ENCODE results near the gene FN1. TPM values are rescaled to one million over a fixed set of nuclear protein-coding genes. Genes with fewer than 3 reads are reported as not detected.
A peak's percentile ranks its signal among the peaks of the same experiment; 100 is the strongest.

FN1 gene
- total RNA-seq, 1 donor from 2014 or later = 909 TPM

GRCh38 chr2:215479121-215479520 is 43.3 kb upstream of the FN1 start:
- no peak for DNase-seq (ENCODE audit: low spot score in 2 of 2, unreplicated experiment in 2 of 2)
- TF ChIP-seq, protein P1, sequence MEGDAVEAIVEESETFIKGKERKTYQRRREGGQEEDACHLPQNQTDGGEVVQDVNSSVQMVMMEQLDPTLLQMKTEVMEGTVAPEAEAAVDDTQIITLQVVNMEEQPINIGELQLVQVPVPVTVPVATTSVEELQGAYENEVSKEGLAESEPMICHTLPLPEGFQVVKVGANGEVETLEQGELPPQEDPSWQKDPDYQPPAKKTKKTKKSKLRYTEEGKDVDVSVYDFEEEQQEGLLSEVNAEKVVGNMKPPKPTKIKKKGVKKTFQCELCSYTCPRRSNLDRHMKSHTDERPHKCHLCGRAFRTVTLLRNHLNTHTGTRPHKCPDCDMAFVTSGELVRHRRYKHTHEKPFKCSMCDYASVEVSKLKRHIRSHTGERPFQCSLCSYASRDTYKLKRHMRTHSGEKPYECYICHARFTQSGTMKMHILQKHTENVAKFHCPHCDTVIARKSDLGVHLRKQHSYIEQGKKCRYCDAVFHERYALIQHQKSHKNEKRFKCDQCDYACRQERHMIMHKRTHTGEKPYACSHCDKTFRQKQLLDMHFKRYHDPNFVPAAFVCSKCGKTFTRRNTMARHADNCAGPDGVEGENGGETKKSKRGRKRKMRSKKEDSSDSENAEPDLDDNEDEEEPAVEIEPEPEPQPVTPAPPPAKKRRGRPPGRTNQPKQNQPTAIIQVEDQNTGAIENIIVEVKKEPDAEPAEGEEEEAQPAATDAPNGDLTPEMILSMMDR (IDR thresholded peaks at IDR 0.05; ENCODE audit: unreplicated experiment) = no peak
- H3K4me1 Mint-ChIP-seq = peaks cover 12% of the 10 kb centered on the region
- no peak overlapping the region for H3K27ac Mint-ChIP-seq
- H3K27me3 Mint-ChIP-seq (ENCODE audit: low read depth) = no peaks in the 10 kb centered on the region
- H3K4me3 Mint-ChIP-seq = no peak overlapping the region
- H3K36me3 Mint-ChIP-seq = no peaks in the 10 kb centered on the region
- no peaks in the 10 kb centered on the region for H3K9me3 Mint-ChIP-seq

DNA sequence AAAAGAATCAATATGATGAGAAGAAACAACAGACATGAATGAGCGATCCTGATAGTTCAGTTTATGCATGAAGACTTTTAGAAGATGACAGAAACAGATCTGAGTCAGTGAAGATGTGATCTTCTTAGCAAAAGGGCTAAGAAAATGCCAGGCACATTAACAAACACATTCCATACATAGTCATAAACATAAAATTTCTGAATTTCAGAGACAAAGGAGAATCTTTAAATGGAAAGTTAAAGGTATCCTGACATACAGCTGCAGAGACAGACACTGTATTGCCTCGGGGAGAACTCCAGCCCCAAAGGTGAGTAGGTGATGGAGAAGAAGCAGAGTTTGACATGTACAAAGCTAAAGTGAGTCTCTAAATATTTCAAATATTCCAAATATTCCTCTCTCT is 40.6 kb upstream of the FN1 start:
- no peak overlapping the region for H3K4me3 Mint-ChIP-seq
- peaks cover 12% of the 10 kb centered on the region for H3K4me1 Mint-ChIP-seq
- no peak for DNase-seq (ENCODE audit: low spot score in 2 of 2, unreplicated experiment in 2 of 2)
- H3K27me3 Mint-ChIP-seq (ENCODE audit: low read depth) = no peaks in the 10 kb centered on the region
- peak overlapping the region; percentile 54 for H3K27ac Mint-ChIP-seq
- H3K9me3 Mint-ChIP-seq = peaks cover 7% of the 10 kb centered on the region
- TF ChIP-seq, protein P1 (IDR thresholded peaks at IDR 0.05; ENCODE audit: unreplicated experiment) = no peak
- no peaks in the 10 kb centered on the region for H3K36me3 Mint-ChIP-seq

GRCh38 chr2:215466097-215466909 is 30.4 kb upstream of the FN1 start:
- no peak overlapping the region for H3K27ac Mint-ChIP-seq
- peaks cover 20% of the 10 kb centered on the region for H3K4me1 Mint-ChIP-seq
- no peak for DNase-seq (ENCODE audit: low spot score in 2 of 2, unreplicated experiment in 2 of 2)
- no peaks in the 10 kb centered on the region for H3K36me3 Mint-ChIP-seq
- TF ChIP-seq, protein P1 (IDR thresholded peaks at IDR 0.05; ENCODE audit: unreplicated experiment) = no peak
- no peaks in the 10 kb centered on the region for H3K27me3 Mint-ChIP-seq (ENCODE audit: low read depth)
- peaks cover 6% of the 10 kb centered on the region for H3K9me3 Mint-ChIP-seq
- no peak overlapping the region for H3K4me3 Mint-ChIP-seq

- no peak for DNase-seq (ENCODE audit: low spot score in 2 of 2, unreplicated experiment in 2 of 2)
- H3K4me1 Mint-ChIP-seq = peaks cover 31% of the 10 kb centered on the region
- H3K9me3 Mint-ChIP-seq = peaks cover 6% of the 10 kb centered on the region
- H3K27ac Mint-ChIP-seq = no peak overlapping the region
- TF ChIP-seq, protein P1 (IDR thresholded peaks at IDR 0.05; ENCODE audit: unreplicated experiment) = no peak
- no peak overlapping the region for H3K4me3 Mint-ChIP-seq
- H3K27me3 Mint-ChIP-seq (ENCODE audit: low read depth) = no peaks in the 10 kb centered on the region
- H3K36me3 Mint-ChIP-seq = no peaks in the 10 kb centered on the region
These were observed 29.4 kb upstream of the FN1 start for GRCh38 chr2:215465256-215465655.

DNA sequence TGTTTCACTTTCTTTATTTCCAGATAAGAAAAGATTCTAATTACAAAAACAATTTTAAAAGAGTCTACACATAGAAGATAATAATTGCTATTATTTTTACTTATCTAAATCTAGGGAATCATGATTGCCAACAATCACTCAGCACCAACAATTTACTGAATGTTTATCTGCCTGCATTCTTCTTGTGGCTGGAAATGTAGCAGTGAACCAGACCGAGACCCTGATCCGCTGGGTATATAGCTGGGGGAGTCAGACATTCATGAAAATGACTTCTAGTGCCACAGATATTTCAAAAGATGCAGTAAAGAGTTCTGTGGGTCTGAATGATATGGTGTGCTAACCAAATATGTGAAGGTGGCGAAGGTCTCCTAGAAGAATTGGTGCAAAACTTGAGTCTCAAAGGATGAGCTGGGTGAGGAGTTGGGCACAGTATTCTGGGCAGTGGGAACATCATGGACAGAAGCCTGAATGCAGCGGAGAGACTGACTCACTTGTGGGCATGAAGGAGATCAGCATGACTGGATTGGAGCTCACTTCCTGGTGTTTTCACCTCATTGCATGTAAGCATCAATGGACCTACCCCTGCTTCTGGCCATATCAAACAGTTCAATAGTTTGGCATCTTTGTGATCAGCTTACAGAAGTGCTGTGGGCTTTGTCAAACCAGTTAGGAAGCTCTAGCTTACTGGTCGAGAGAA is 26.1 kb upstream of the FN1 start:
- no peak for DNase-seq (ENCODE audit: low spot score in 2 of 2, unreplicated experiment in 2 of 2)
- Mint-ChIP-seq H3K27me3 (ENCODE audit: low read depth) (no peaks in the 10 kb centered on the region), H3K27ac (peak overlapping the region; percentile 47), H3K4me3 (no peak overlapping the region), H3K36me3 (no peaks in the 10 kb centered on the region), H3K4me1 (peaks cover 29% of the 10 kb centered on the region), H3K9me3 (no peaks in the 10 kb centered on the region)
- TF ChIP-seq, protein P1 (IDR thresholded peaks at IDR 0.05; ENCODE audit: unreplicated experiment) = no peak
